Measurements from ENCODE around the gene TRANK1. TPM values are rescaled to one million over a fixed set of nuclear protein-coding genes. Genes with fewer than 3 reads are reported as not detected.

TRANK1 gene
- total RNA-seq, 4 donors from 2014 or later, result 47.9 to 92.6 (median 59.9) TPM

GRCh38 chr3:36815375-36815774 is 129.5 kb downstream of the TRANK1 start:
- DNase-seq, result no peak
- TF ChIP-seq CTCF (IDR thresholded peaks at IDR 0.05), result no peak
- TF ChIP-seq POLR2A (IDR thresholded peaks at IDR 0.05), result no peak
- Histone ChIP-seq H3K36me3 (no peaks in the 10 kb centered on the region), H3K9me3 (no peaks in the 10 kb centered on the region), H3K4me3 (no peak overlapping the region), H3K27ac (no peak overlapping the region), H3K27me3 (no peaks in the 10 kb centered on the region), H3K4me1 (no peaks in the 10 kb centered on the region)

GRCh38 chr3:36814776-36815175 is 130.1 kb downstream of the TRANK1 start:
- no peak for DNase-seq
- Histone ChIP-seq H3K36me3 (no peaks in the 10 kb centered on the region), H3K27ac (no peak overlapping the region), H3K4me3 (no peak overlapping the region), H3K9me3 (no peaks in the 10 kb centered on the region), H3K4me1 (no peaks in the 10 kb centered on the region), H3K27me3 (no peaks in the 10 kb centered on the region)
- TF ChIP-seq CTCF (IDR thresholded peaks at IDR 0.05) (peak in 1 of 6 experiments; percentile 6), POLR2A (IDR thresholded peaks at IDR 0.05) (no peak)

GRCh38 chr3:36814066-36814717 is 130.7 kb downstream of the TRANK1 start:
- H3K27ac ChIP-seq, result no peak overlapping the region
- TF ChIP-seq CTCF (IDR thresholded peaks at IDR 0.05) (no peak), POLR2A (IDR thresholded peaks at IDR 0.05) (no peak)
- no peaks in the 10 kb centered on the region for H3K27me3 ChIP-seq

GRCh38 chr3:36813305-36813704 is 131.5 kb downstream of the TRANK1 start:
- Histone ChIP-seq H3K27me3 (no peaks in the 10 kb centered on the region), H3K4me1 (no peaks in the 10 kb centered on the region), H3K4me3 (no peak overlapping the region), H3K36me3 (no peaks in the 10 kb centered on the region), H3K27ac (no peak overlapping the region), H3K9me3 (no peaks in the 10 kb centered on the region)
- TF ChIP-seq POLR2A (IDR thresholded peaks at IDR 0.05) (no peak), CTCF (IDR thresholded peaks at IDR 0.05) (no peak)
- DNase-seq, result no peak

More at GRCh38 chr3:36814066-36814717, 130.7 kb downstream of the TRANK1 start:
- Histone ChIP-seq H3K9me3 (no peaks in the 10 kb centered on the region), H3K4me3 (no peak overlapping the region), H3K36me3 (no peaks in the 10 kb centered on the region), H3K4me1 (no peaks in the 10 kb centered on the region)
- no peak for DNase-seq

- Histone ChIP-seq H3K9me3 (no peaks in the 10 kb centered on the region), H3K4me1 (no peaks in the 10 kb centered on the region), H3K27me3 (no peaks in the 10 kb centered on the region), H3K4me3 (no peak overlapping the region), H3K27ac (no peak overlapping the region), H3K36me3 (no peaks in the 10 kb centered on the region)
- TF ChIP-seq CTCF (IDR thresholded peaks at IDR 0.05), result no peak
- no peak for TF ChIP-seq POLR2A (IDR thresholded peaks at IDR 0.05)
- DNase-seq, result no peak
Observed at GRCh38 chr3:36812240-36812639, 132.6 kb downstream of the TRANK1 start.
